HG02973 (cell line): ENCODE data around the gene ADAM8.
"Not testable (repeated sequence)": the region's sequence is repeated elsewhere in the genome, so short reads cannot be mapped to it uniquely, and the experiment has no call there.

Experiments
- ATAC-seq: cut with Tn5 transposase; IDR thresholded peaks from one replicate; pipeline ENCODE4 v1.9.1; 2021; ENCODE audit warnings: moderate library complexity; ENCODE audit not compliant: unreplicated experiment

Gene ADAM8

DNA sequence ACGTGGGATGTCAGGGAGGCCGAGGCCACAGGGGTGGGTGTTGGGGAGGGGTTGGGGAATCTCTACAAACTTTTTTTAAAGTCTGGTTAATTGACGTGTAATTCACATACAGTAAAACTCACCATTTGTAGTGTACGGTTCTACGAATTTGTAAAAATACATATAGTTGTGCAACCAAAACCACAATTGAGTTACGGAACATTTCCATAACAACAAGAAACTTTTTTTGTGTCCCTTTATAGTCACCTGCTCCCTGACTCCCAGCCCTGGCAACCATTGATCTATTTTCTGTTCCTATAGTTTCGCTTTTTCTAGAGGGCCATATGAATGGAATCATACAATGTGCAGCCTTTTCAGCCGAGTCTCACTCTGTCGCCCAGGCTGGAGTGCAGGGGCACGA is 41.9 kb downstream of the ADAM8 start:
- not testable (repeated sequence) for ATAC-seq

DNA sequence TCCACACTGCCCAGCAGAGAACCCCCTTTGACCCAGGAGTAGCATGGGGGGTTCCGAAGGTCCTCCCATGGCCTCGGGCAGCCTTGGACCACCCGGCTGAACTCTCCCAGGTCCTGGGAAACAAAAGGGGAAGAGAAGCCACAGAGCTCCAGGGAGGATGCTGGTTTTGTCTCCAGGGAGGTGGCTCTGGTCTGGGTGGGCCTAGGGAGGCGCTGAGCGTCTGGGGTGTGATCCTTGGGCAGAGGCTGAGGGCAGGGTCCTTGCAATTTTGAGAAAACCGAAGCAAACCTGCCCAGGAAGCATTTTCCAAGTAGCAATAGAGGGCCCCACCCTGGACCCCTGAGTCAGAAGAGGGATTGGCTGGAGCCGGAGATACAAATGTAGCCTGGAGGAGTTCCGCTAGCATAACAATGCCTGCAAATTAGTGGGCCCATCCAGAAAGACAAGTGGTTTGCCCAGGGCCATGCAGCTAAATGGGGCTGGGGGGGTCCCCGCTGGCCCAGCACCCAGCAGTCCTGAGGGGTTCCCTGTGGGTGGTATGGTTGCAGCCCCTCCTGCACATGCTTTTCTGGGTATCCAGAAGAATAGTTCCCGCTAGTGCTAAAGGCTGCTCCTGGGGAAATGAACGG is 44.6 kb downstream of the ADAM8 start:
- no peak for ATAC-seq

DNA sequence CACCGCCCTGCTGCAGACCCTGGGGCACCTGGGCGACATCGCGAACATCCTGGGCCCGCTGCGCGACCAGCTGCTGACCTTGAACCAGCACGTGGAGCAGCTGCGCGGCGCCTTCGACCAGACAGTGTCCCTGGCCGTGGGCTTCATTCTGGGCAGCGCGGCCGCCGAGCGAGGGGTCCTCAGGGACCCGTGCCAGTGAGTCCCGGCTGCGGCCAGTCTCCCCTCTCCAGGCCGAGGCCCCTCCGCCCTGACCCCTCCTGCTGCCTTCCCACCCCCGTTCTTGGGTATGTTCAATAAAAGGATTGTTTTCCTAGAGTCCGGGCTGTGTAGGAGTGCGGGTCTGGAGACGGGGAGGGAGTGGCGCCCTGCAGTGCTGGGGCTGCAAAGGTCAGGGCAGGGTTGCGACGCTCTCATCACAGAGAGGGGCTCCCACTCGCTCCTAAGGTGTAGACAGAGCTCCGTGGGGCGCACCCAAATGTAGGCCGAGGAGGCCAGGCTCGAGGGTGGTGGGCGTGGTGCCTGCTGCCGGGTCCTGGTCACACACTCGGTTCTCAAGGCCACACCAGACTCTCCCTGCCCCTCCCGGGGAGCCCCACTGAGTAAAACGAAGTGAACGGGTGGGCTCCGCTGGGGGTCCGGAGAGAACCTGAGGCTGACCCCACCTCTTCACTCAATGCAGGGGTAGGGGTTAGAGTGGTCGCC is 45.3 kb downstream of the ADAM8 start:
- ATAC-seq = no peak

DNA sequence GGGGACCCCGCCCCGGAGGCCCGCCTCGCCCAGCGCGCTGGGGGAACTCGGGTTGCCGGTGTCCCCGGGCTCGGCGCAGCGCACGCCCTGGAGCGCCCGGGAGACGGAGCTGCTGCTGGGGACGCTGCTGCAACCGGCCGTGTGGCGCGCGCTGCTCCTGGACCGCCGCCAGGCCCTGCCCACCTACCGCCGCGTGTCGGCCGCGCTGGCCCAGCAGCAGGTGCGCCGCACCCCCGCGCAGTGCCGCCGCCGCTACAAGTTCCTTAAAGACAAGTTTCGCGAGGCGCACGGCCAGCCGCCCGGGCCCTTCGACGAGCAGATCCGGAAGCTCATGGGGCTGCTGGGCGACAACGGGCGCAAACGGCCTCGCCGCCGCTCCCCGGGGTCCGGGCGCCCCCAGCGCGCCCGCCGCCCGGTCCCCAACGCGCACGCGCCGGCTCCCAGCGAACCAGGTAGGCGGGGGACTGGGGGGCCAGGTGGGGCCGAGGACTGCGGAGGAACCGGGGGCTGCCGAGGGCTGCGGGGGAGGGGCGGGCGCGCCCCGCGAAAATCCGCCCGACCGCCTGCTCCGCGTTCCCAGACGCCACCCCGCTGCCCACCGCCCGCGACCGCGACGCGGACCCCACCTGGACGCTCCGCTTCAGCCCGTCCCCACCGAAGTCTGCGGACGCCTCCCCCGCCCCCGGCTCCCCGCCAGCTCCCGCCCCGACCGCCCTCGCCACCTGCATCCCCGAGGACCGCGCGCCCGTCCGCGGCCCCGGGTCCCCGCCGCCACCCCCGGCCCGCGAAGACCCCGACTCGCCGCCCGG is 46.1 kb downstream of the ADAM8 start:
- no peak for ATAC-seq

DNA sequence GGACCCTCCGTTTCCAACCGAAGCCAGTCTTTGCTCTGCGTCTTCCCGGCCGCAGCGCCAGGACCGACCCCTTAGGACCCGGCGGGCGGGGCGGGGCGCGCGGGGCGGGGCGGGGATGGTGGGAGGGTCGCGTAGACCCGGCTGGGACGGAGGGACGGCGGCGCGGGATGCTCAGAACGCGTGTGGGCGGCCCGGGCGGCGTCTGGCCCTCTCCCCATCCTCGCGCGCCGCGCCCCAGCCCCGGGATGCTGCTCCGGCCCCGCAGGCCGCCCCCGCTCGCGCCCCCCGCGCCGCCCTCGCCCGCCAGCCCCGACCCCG is 46.7 kb downstream of the ADAM8 start, which contains the start of gene UTF1:
Gene UTF1 (plus strand): TSS at position 174 of the 318 bp plus-strand sequence. CDS start 72 bp downstream, at position 246.
- ATAC-seq = no peak

DNA sequence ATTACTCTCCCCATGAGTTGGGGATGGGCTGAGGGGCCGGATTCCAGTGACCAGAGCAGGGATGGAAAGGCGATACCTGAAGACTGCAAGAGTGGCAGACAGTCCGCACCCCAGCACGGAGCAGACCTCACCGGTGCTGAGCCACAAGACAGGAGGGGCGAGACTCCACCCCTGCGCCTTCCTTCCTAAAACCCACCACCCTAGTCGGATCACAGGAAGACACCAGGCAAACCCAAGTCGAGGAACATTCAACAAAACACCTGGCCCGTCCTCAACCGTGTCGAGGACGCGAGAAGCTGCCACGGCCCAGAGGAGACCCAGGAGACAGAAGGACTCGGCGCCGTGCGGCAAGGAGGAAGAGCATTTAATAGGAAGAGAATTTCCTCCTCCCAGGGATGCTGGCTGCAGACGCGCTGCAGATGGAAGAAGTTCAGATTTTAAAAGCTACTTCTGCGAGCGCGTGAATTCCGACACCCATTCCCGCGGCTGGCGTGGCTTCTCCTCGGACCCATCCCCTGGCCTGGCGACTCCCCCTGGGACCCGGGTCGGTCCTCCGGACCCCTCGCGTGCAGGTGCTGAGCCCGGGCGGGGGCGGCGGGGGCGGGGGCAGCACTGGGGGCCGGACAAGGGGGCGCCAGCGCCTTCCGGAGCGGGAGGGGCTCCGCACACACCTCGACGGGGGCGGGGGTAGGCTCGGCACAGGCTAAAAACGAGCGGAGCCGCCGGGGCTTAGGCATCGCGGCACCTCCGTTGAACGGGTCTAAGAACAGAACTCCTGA is 47.2 kb downstream of the ADAM8 start:
- no peak for ATAC-seq

DNA sequence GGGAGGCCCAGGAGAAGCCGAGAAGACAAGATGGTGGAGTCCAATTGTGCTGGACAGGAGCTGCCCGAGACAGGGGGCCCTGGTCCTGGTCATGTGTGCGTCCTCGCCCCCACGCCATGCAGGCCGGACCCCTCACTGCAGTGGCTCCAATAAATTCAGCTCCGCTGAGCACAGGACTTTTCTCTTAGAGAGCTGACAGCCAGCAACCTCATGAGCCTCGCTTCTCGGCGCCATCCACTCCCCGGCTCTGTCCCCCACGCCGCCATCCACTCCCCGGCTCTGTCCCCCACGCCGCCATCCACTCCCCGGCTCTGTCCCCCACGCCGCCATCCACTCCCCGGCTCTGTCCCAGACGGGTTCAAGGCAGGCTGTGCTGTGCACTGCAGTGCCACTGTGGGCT is 49.4 kb downstream of the ADAM8 start:
- no peak for ATAC-seq

DNA sequence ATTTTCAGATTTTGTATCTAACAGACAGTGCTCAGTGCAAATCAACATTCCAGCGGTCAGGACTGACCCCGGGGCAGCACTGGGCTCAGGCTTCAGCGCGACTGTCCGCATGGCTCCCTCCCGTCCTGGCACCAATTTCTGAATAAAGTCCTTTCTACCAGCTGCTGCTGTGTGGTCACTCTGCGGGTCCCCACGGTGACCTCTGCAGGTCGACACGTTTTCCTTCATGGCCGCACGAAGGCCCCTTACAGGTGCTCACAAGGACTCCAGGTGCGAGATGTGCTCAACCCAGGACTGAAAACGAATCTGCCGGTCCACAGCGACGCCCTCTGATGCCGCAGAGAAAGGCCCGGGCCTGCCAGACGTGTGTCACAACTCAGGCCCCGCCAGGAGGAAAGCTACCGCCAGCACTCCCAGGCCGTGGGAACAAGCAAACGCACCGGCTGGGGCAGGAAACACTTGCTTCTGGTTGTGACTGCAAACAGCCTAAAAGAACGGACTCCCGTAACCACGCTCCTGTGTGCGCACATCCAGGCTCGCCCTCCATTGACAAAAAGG is 50.3 kb downstream of the ADAM8 start:
- no peak for ATAC-seq

DNA sequence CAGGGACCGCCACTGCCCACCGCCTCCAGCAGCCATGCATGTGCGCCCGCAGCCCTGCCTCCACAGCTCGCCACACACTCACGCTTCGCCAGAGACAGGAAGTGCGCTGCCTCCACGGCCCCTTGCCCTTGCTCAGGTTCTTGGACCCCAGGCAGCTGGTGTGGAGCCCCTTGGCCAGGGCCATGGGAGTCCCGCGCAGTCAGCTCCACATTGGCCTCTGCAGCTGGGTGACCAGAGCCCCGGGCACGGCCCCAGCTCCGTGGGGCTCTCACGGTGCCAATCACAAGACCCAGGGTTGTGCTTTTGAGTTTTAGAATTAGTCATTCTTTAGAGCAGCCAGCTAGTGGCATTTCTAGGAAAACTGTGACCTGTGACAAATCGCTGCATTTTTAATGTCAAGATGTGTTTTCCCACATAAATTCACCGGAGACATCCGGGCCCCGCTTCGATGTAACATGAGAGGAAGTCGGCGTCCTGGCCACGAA is 50.9 kb downstream of the ADAM8 start:
- no peak for ATAC-seq

DNA sequence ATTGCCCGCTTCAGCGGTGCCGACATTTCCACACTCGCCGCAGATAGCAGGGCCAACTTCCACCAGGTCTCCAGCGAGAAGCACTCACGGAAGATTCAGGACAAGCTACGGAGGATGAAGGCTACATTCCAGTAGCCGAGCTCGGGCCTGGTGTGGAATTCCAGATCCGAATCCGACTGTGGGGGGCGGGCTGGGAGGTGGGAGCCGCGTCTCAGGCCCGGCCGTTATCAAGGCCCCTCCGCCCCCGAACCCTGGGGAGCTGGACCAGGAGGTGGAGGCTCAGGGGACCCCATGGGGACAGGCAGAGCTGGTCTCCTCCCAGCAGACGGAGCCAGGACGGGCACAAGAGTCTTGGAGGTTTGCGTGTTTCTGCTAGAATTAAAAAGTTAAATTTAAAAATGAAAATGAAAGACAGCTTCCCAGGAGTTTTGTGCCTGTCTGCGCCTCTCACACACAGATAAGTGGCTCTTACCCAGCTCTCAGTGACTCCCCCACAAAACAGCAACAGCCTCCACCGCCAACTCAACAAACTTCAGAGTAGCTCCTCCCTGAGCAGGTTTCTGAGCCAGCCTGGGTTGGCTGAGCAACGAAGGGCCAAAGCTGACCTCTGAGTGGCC is 51.8 kb downstream of the ADAM8 start:
- no peak for ATAC-seq

DNA sequence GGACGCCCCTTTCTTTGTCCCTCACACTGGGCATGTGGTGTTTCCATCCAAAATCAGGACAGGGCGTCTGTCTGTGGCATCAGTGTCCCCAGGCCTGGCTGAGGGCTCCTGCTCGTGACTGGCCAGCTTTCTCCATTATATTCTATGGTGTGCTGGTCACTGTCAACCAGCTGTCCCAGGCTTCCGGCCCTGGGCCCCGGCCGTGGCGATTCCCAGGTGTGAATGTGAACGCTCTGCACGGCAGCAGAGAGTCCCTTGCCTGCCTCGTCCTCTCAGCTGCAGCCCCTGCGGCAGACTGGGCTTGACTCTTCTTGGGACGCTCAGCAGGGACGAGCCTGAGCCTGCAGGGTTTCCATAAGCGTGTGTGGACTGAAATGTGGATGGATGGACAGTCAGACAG is 52.6 kb downstream of the ADAM8 start:
- no peak for ATAC-seq

DNA sequence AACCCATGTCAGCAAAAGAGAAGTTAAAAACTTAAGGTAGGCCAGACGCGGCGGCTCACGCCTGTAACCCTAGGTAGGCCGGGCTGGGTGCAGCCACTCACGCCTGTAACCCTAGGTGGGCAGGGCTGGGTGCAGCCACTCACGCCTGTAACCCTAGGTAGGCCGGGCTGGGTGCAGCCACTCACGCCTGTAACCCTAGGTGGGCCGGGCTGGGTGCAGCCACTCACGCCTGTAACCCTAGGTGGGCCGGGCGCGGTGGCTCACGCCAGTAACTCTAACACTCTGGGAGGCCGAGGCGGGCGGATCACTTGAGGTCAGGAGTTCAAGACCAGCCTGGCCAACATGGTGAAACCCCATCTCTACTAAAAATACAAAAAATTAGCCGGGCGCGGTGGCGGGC is 54.9 kb downstream of the ADAM8 start:
- ATAC-seq = not testable (repeated sequence)

DNA sequence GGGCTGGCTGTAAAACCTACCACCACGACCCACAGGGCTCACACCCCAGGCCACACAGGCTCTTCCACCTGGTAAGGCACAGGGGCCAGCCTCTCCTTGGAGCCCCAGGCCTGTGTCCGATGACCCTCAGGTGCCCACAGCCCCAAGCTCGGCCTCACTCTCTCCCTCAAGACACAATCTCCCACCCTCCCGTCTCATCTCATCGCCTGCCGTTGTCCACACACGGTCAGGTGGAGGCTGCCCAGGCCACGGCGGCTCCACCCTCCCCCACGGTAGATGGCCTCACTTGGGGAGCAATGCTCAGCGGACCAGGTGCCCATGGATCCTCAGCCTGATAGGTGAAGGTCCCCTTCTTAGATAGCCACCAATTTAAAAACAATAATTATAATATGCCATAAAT is 55.3 kb downstream of the ADAM8 start:
- ATAC-seq = no peak

DNA sequence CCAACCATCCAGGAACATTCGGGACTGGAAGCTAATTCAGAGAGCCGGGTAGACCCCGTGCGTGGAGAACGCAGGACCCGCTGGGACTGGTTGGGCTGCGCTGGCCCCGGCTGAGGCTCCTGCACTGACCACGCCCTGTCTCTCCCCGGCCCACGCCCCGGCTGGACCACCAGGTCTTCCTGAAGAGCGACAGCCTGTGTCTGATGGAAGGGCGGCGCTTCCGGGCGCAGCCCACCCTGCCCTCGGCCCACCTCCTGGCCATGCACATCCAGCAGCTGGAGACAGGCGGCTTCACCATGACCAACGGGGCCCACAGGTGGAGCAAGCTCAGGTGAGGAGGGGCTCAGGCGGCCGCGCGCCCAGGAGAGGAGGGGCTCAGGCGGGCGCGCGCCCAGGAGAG is 56.9 kb downstream of the ADAM8 start:
- no peak for ATAC-seq

DNA sequence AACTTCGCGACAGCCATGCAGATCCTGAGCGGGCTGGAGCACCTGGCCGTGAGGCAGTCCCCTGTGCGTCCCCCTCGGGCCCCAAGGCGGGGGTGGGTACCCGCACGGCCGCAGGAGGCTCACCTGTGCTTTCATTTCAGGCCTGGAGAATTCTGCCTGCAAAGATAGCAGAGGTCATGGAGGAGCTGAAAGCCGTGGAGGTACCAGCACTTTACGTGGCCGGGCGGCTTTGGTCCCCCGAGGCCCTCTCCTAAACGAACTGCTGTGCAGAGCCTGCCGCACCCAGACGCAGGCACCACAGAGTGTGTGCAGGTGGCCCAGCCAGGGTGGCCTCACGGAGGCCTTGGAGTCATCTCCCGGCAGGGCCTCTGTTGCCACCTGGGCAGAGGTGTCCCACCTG is 57.8 kb downstream of the ADAM8 start:
- ATAC-seq = no peak

DNA sequence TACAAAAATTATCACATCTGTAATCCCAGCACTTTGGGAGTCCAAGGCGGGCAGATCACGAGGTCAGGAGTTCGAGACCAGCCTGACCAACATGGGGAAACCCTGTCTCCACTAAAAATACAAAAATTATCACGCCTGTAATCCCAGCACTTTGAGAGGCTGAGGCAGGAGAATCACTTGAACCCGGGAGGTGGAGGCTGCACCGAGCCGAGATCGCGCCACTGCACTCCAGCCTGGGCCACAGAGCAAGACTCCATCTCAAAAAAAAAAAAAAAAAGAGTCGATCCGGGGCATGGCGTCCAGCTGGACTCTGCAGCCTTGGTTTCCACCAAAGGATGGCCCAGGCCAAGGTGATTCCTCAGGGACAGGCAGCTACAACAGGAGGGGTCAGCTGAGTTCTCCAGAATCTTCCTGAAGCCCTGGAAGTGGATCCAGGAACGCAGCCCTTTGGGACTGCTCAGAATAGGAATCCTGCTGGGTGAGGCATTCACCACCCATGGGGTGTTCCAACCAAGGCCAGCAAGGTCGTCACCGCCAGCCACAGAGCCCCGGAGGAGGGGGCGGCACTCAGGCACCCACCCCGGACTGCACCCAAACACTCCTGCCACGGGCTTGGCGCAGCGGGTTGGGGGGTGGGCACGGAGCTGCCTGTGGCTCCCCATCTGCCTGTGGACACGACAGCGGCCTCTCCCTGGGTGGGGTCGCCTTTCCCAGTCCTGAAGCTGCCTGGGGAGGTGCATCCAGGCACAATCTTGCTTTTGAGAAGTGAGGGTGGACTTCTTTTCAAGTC is 58.7 kb downstream of the ADAM8 start:
- no peak for ATAC-seq

DNA sequence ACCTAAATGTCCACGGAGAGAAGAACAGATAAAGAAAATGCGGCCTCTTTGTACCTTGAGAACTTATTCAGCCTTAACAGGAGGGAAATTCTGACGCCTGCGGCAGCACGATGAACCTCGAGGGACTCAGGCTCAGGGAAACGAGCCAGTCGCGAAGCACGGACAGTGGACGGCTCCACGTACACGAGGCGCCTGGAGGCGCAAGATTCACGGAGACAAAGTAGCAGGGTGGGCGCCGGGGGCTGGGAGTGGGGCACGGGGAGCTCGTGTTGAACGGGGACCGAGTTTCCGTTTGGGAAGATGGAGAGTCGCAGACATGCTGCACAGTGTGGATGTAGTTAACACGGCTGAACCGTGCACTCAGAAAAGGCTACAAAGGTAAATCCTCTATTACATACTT is 59.9 kb downstream of the ADAM8 start:
- no peak for ATAC-seq

DNA sequence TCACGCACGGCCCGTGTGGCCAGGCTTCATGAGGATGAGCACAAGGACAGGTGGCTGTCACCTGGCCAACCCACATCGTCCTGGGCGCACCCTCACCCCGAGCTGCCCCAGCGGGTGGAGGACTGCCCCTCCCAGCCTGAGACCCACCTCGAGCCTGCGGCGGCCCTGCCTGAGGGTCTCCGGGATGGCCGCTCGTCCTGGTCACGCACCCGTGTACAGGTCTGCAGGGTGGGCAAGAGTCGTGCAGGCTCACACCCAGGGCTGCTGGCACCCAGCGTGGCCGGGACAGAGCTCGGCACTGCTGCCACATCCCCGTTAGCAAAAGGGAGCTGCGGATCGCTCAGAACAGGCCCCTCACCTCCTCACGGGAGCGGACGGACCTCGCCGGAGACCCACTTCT is 61.1 kb downstream of the ADAM8 start:
- ATAC-seq = no peak
